NCI-H2227 treated with DMSO at 0.1 percent for 48 hours (cell line): ENCODE data around the gene GNG13.
"Not testable (repeated sequence)": the region's sequence is repeated elsewhere in the genome, so short reads cannot be mapped to it uniquely, and the experiment has no call there.

Experiments used
- DNase-seq: peaks from one replicate; lab custom pipeline; 2025; lab: John Stamatoyannopoulos, UW

GNG13 gene

GRCh38 chr16:776824-777223 lies 23.7 kb downstream of the GNG13 start:
- DNase-seq, result no peak

DNA sequence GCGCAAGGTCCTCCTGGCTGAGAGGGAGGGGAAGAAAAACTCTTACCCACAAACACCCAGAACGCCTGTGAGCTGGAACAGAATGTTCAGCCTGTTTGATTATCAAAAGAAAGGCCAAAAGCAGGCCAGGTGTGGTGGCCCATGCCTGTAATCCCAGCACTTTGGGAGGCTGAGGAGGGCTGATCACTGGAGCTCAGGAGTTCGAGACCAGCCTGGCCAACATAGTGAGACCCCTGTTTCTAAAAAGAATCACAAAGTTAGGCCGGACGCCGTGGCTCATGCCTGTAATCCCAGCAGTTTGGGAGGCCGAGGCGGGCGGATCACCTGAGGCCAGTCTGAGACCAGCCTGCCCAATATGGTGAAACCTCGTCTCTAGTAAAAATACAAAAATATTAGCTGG lies 24.2 kb downstream of the GNG13 start:
- DNase-seq, result not testable (repeated sequence)

DNA sequence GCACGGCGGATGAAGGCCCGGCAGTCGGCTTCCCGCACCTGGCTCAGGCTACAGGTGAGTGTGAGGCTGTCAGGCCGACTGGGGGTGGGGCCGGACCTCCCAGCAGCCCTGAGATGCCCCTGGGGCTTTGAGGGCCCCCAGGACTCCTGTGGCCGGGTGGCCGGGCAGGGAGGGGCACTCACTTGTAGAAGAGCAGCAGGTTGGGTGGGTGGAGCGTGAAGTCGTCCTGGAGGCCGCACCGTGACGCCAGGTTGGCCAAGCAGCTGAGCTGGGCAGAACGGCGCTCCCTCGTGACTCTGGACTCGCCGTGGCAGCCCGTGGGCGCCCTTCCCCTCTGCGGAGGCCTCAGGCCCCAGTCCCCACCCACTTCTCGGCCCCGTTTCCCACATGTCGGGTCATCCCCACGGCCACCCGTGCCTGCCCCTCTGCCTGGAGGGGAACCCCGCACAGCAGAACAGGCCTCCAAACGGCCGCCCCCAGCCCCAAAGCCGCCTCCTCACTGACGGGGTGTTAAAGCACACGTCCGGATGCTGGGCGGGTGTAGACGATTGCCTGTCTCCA lies 25.2 kb downstream of the GNG13 start:
- DNase-seq, result no peak

GRCh38 chr16:774086-775001 lies 26.2 kb downstream of the GNG13 start:
- no peak for DNase-seq

GRCh38 chr16:772959-773358 lies 27.6 kb downstream of the GNG13 start:
- no peak for DNase-seq

- DNase-seq, result no peak
Observed at GRCh38 chr16:770411-770810, 30.1 kb downstream of the GNG13 start.

- no peak for DNase-seq
Observed at GRCh38 chr16:769934-770333, 30.6 kb downstream of the GNG13 start.

- DNase-seq, result no peak
Observed at GRCh38 chr16:769184-769784, 31.2 kb downstream of the GNG13 start.

DNA sequence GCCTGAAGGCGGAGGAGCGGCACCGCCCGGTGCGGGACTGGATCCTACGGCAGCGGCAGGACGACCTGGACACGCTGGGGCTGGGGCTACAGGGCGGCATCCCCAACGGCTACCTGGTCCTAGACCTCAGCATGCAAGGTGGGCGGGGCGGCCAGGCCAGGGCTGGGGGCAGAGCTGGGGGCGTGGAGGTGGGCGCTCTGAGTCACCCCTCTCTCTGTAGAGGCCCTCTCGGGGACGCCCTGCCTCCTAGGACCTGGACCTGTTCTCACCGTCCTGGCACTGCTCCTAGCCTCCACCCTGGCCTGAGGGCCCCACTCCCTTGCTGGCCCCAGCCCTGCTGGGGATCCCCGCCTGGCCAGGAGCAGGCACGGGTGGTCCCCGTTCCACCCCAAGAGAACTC lies 32.1 kb downstream of the GNG13 start:
- no peak for DNase-seq

- DNase-seq, result no peak
Observed at GRCh38 chr16:767743-768235, 32.7 kb downstream of the GNG13 start.

GRCh38 chr16:766820-767640 lies 33.5 kb downstream of the GNG13 start:
- no peak for DNase-seq

- DNase-seq, result no peak
Observed at GRCh38 chr16:766008-766819, 34.3 kb downstream of the GNG13 start.

- DNase-seq, result no peak
Observed at GRCh38 chr16:765488-765865, 35.1 kb downstream of the GNG13 start.

DNA sequence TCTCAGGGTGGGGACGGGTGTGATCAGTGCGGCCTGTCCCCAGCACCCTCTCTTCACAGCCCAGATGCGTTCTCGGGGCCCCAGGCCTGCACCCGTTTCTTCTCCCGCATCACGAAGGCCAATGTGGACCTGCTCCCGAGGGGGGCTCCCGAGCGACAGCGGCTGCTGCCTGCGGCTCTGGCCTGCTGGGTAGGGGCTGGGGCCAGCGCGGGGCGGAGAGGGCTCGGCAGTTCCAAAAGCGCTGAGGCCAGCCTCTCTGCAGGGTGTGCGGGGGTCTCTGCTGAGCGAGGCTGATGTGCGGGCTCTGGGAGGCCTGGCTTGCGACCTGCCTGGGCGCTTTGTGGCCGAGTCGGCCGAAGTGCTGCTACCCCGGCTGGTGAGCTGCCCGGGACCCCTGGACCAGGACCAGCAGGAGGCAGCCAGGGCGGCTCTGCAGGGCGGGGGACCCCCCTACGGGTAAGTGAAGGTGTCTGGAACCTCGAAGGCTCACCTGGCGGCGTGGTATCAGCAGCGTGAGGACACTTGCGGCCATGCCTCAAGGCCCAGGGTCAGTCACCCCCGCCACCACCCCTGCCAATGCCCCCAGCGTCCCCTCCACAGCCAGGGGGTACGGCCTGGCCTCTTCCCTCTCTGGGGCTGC lies 35.6 kb downstream of the GNG13 start:
- DNase-seq, result no peak

DNA sequence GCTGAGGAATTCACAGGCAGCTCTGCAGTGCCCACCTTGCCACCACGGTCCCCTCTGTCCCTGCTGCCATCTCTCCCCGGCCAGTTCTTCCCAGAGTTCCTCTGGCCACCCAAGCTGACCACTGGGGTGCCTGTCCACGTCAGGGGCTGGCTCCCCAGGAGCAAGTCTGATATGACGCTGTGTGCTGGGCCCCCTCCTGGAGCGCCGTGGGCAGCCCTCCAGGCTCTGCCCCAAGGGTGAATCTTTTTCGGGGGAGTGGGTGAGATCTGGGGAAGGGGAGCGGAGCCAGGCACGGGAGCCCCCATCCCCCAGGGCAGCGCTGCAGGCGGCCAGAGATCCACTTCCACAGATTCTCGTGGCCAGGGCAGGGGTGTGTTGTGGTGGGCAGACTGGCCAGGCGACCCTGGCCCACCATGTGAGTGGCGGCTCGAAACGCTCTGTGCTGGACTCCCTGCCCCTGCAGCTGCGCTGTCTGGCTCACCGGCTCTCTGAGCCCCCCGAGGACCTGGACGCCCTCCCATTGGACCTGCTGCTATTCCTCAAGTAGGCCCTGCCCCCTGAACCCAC lies 36.3 kb downstream of the GNG13 start:
- no peak for DNase-seq

- no peak for DNase-seq
Observed at GRCh38 chr16:763369-764183, 37.0 kb downstream of the GNG13 start.

GRCh38 chr16:762595-763268 lies 37.8 kb downstream of the GNG13 start:
- DNase-seq, result no peak

- DNase-seq, result no peak
Observed at GRCh38 chr16:761625-762513, 38.7 kb downstream of the GNG13 start.
